ENCODE measurements around the gene AKR1B15.

AKR1B15 gene

DNA sequence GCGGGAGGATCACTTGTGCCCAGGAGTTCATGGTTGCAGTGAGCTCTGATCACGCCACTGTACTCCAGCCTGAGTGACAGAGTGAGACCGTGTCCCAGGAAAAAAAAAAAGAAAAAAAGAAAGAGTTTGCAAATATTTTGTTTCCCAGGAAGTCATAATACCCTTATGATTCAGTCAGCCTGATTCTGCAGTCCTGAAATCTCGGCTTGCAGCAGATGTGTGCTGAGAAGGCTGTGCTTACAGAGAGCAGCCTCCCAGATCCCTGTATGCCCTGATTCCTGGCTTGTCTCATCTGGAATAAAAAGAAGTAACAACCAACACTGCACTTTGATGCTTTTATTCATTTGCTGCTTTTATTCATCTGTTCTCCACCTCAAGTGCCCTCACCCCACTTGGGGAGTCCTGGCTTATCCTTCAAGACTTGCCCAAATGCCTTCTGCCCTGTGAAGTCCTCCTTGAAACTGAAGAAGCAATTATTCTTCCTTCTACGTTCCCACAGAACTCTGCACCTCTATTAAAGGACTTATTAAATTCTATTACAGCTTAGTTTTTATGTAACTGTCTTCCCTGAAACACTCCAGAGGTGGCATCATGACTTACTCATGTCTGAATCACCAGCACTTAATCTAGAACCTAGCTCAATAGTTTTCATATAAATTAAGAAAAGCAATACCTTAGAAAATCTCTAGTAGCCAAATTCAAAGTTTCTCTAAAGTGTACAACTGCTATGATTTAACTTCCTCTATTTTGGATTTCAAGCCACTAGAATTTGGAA, 70.0 kb downstream of the AKR1B15 start:
- no peak for DNase-seq (ENCODE audit: low spot score)

DNA sequence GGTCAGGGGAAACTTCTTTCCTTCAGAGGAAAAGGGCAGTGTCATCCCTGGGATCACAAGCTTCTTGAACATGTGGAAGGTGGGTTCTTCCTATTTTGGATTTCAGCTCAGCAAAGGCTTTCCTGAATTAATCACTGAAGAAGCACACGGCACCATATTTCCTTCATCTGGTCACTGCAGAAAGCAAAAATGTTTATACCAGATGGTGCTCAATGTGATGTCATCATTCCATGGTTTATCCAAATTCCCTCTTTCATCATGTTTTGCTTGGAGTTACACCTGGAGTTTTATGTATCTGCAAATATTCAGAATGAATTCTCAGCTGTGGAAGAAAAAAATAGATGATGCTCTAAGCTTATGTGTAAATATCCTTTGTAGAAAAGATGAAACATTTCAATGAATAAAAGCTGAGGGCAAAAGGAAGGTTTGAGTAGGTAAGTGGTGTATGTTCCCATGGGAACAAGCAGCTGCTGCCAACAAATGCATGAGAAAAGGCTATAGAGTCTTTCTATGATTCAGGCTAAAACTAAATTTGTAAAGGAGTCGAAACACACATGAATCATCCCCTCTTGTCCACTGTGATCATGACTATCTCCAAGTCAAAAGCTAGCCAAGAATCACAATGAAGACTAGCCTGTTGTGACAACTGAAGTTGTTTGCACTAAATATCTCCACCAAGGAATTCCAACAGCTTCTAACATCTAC, 70.9 kb downstream of the AKR1B15 start:
- DNase-seq (ENCODE audit: low spot score): no peak

DNA sequence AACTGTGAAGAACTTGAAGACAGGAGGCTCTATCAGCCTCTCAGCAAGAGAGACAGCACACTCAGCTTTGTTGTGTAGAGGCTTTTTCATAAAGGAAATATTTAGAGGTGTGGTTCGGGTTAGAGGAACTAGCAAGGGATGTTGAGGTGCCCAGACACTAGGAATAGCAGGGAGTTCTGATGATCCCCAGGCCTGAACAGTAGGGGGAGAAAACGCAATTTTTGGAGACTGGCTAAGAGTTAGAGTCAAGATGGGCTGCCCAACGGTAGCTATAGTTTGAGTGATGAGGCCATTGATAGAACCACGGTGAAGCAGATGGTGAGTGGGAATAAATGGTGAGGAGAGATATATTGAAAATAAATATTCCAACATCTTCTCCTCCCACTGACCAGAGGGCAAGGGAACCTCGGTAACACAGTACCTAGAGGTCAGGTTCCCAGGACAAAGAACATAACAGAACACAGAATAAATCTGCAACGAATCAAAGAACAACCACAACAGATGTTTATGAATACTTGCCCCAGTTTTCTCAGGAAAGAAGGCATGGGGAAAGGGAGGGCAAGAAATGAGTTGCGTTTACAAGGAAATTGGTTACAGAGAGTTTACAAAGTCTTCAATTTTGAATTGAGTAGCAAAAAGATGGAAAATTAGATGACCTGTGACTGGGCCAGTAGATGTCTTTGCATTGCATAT, 73.5 kb downstream of the AKR1B15 start:
- no peak for DNase-seq (ENCODE audit: low spot score)

DNA sequence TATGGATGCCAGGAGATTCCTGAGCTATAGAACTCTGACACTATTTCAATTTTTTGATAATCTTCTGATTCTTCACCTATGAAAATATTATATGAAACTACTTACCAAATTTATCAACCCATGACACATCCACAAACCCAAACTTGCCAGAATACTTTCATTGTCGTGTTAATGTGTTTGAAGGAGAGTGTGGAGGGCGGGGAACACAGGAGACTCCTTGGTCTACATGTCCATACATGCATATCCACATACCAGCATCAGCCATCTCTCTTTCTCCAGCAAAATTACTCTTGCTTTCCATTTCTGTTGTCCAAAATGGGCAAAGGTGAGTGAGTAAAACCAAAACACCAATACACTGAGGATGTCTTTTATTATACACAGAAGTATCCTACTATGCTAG, 74.3 kb downstream of the AKR1B15 start:
- no peak for DNase-seq (ENCODE audit: low spot score)

DNA sequence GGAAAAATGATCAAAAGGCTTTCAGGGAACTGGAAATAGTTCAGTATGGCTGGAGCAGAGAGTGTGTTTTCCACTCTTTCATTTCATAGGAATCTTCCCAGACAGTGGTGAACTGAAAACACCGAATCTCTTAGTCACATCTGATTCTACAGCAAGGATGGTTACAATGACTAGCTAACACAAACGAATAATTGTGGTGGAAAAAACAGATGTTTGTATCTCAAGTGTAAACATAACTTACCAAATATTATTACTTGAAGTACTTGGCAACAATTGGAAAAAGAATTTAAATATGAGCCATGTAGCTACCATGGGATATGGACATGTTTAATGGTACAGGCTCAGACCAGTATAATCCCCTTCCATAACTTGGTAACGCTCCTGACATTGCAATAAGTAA, 76.6 kb downstream of the AKR1B15 start:
- DNase-seq (ENCODE audit: low spot score): no peak

DNA sequence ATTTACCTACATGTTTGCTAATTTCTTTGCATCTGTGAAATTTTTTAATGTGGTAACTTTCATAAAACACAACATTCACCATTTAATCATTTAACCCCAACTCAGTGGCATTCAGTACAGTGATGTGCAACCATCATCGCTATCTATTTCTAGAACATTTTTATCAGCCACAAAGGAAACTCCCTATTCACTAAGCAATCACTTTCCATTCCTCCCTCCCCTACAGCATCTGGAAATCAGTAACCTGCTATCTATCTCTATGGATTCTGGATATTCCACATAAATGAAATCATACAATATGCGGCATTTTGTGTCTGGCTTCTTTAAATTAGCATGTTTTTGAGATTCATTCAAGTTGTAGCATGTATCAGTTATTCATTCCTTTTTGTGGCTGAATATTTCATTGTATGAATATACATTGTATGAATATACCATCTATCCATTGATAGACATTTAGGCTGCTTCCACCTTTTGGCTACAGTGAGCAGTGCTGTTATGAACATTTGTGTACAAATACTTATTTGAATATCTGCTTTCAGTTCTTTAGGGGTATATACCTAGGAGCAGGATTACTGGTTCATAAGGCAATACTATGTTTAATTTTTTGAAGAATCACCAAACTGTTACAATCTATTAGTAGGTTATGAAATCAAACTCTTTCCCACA, 78.3 kb downstream of the AKR1B15 start:
- DNase-seq (ENCODE audit: low spot score): no peak

DNA sequence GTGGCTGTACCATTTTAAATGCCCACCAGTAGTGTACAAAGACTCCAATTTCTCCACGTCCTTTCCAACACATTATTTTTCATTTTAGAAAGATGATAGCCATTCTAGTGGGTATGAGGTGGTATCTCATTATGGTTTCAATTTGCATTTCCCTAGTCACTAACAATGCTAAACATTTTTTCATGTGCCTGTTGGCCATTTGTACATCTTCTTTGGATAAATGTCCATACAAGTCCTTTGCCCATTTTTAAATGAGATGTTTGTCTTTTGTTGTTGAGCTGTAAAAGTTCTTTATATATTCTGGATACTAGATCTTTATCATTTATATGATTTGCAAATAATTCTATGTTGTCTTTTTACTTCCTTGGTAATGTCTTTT, 78.9 kb downstream of the AKR1B15 start:
- no peak for DNase-seq (ENCODE audit: low spot score)

DNA sequence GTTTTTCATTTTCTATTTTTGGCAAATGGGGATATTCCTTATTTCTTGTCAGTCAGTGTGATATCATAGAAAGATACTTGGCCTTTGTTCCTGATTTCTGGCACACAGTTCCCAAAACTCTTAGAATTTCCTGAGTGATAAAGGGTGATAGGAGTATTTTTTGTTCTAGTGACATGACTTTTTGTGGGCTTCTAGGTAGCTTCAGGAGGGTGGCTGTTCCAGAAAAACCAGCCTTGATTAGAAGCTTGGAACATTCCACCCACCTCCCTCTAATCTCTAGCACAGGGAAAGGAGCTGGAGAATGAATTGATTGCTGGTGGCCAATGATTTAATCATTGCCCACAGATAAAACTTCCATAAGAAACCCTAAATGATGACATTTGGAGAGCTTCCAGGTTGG, 80.5 kb downstream of the AKR1B15 start:
- DNase-seq (ENCODE audit: low spot score): no peak
